Calu3 (cell line): ENCODE results near the gene LDHB. TPM values are rescaled to one million over a fixed set of nuclear protein-coding genes. Genes with fewer than 3 reads are reported as not detected.

Source experiments
- BruUV-seq: library from RNA; stranded (reverse); fragments of 400-500 nt; replicated peaks from 2 replicates; lab custom pipeline; 2021; lab: Mats Ljungman, UMichigan
- CTCF ChIA-PET: fragments of 300-600 bp; sonication (Branson Sonifier 250); formaldehyde crosslinking; loops from one replicate; lab custom pipeline; 2022; ENCODE audit warnings: antibody characterized with exemption; lab: Charles Lee
- DNase-seq: peaks from one replicate; pipeline ENCODE4 v3.0.0; 2022
- H3K27ac Mint-ChIP-seq: one replicate; pipeline ENCODE4 v1.8.0; 2022; ENCODE audit warnings: mixed read lengths; ENCODE audit not compliant: unreplicated experiment
- H3K27me3 Mint-ChIP-seq: one replicate; pipeline ENCODE4 v1.8.0; 2022; ENCODE audit warnings: mixed read lengths; ENCODE audit not compliant: unreplicated experiment
- H3K36me3 Mint-ChIP-seq: one replicate; pipeline ENCODE4 v1.8.0; 2022; ENCODE audit warnings: mild to moderate bottlenecking, moderate library complexity, mixed read lengths; ENCODE audit not compliant: insufficient read depth, unreplicated experiment
- H3K4me1 Mint-ChIP-seq: one replicate; pipeline ENCODE4 v1.8.0; 2022; ENCODE audit warnings: mild to moderate bottlenecking, low read depth, mixed read lengths; ENCODE audit not compliant: unreplicated experiment
- H3K4me3 Mint-ChIP-seq: one replicate; pipeline ENCODE4 v1.8.0; 2022; ENCODE audit warnings: mild to moderate bottlenecking, low read depth, moderate library complexity, mixed read lengths; ENCODE audit not compliant: unreplicated experiment
- H3K9me3 Mint-ChIP-seq: one replicate; pipeline ENCODE4 v1.8.0; 2022; ENCODE audit warnings: low read depth, mixed read lengths; ENCODE audit not compliant: unreplicated experiment
- CTCF ChIP-seq: fragments of 200-600 bp; IDR thresholded peaks from one replicate; pipeline ENCODE4 v1.8.0; 2022; ENCODE audit warnings: antibody characterized with exemption; ENCODE audit not compliant: unreplicated experiment
- intact Hi-C: fragments of 100-400 bp; cut with micrococcal nuclease; formaldehyde crosslinking; loops from one replicate; pipeline ENCODE4 v1.10.0; 2022; ENCODE audit not compliant: unreplicated experiment
- total RNA-seq: library from RNA; stranded (reverse); gene quantifications from 2 replicates; pipeline ENCODE4 v1.2.3, GENCODE V29; 2022

LDHB gene
- total RNA-seq, 1 experiment from 2014 or later = 826 TPM

DNA sequence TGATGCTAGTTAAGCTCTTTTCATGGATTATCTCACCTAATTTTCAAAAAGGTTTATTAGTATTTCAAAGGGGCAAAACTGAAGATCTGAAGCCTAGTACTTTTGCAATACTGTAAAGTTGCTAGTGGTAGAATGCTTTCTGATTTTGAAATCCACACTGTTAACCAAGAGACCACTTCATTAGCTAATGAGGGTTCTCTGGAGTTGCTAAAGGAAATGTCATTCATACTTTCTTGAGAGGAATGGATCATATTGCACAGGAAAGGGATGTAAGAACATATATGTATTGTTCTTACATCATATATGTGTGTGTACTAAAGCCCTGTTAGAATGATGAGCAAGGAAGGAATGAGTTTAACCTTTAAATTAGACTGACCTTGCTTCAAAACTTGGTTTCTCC lies 39.0 kb upstream of the LDHB start:
- Mint-ChIP-seq H3K9me3 (no peaks in the 10 kb centered on the region), H3K27ac (no peak overlapping the region), H3K36me3 (no peaks in the 10 kb centered on the region), H3K4me3 (no peak overlapping the region), H3K4me1 (no peaks in the 10 kb centered on the region), H3K27me3 (no peaks in the 10 kb centered on the region)
- intact Hi-C loops = loop anchor here (2.0 to 10.0 kb wide), 3 partner anchors 188 to 746 kb away; no protein-coding TSS in a partner anchor
- DNase-seq = no peak
- no TSS peak for BruUV-seq
- CTCF ChIA-PET = interaction anchor here (1.1 to 1.8 kb wide), 4 partner anchors 17 to 747 kb away, joined by 3 to 66 read pairs (median 4); no protein-coding TSS in a partner anchor
- TF ChIP-seq CTCF = no peak

DNA sequence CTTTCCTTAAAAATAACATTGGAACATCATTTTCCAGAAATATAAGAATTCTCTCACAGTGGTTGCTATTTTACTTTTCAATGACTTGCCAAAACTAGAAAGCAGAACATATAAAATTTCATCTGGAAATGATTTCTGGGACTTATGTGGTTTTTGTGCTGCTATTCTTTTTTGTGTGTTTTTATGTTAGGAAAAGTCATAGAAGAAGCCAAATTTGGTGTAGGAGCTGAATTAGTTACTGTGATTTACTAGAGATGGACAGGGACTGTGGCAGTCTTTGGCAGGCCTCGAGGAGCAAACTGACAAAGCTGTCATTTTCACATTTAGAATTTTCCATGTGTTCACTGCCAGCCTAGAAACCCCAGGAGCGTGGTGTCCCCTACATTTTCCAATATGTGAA lies 38.3 kb upstream of the LDHB start:
- no peaks in the 10 kb centered on the region for H3K36me3 Mint-ChIP-seq
- H3K9me3 Mint-ChIP-seq = no peaks in the 10 kb centered on the region
- no peak for DNase-seq
- CTCF ChIA-PET = interaction anchor here (1.1 kb wide), 2 partner anchors 16 to 294 kb away, joined by 3 read pairs; no protein-coding TSS in a partner anchor
- intact Hi-C loops = loop anchor here (2.0 to 10.0 kb wide), 3 partner anchors 189 to 746 kb away; no protein-coding TSS in a partner anchor
- H3K4me1 Mint-ChIP-seq = no peaks in the 10 kb centered on the region
- H3K27ac Mint-ChIP-seq = no peak overlapping the region
- no TSS peak for BruUV-seq
- no peak overlapping the region for H3K4me3 Mint-ChIP-seq
- H3K27me3 Mint-ChIP-seq = no peaks in the 10 kb centered on the region
- no peak for TF ChIP-seq CTCF

DNA sequence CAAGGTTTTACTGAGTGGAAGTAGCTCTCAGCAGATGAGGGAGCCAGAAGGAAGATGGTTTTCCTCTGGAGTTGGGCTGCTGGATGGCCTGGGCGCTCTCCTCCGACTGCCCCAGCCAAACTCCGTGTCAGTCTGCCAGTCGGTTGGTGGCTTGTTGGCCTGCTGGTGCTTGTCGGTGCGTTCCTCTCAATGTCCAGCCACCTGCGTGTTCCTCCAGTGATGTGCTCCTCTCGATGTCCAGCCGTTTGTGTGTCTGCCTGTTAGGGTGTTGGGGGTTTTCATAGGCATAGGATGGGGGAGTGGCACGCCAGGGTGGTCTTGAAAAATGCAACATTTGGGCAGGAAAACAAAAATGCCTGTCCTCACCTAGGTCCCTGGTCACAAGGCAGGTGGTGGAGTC lies 37.0 kb upstream of the LDHB start:
- Mint-ChIP-seq H3K9me3 (no peaks in the 10 kb centered on the region), H3K36me3 (no peaks in the 10 kb centered on the region), H3K27ac (no peak overlapping the region), H3K4me1 (no peaks in the 10 kb centered on the region), H3K4me3 (no peak overlapping the region), H3K27me3 (no peaks in the 10 kb centered on the region)
- CTCF ChIA-PET = interaction anchor here (1.0 kb wide), 1 partner anchor 14 kb away, joined by 3 read pairs; no protein-coding TSS in a partner anchor
- intact Hi-C loops = loop anchor here (5.0 to 10.0 kb wide), 2 partner anchors 190 to 748 kb away; no protein-coding TSS in a partner anchor
- BruUV-seq = no TSS peak
- DNase-seq = no peak
- TF ChIP-seq CTCF = no peak

GRCh38 chr12:21691515-21691914 lies 33.9 kb upstream of the LDHB start:
- CTCF ChIA-PET = no interaction called here
- Mint-ChIP-seq H3K4me3 (no peak overlapping the region), H3K9me3 (no peaks in the 10 kb centered on the region), H3K27me3 (no peaks in the 10 kb centered on the region), H3K27ac (no peak overlapping the region), H3K36me3 (no peaks in the 10 kb centered on the region), H3K4me1 (no peaks in the 10 kb centered on the region)
- no peak for TF ChIP-seq CTCF
- intact Hi-C loops = loop anchor here (10.0 kb wide), 1 partner anchor 193 kb away; no protein-coding TSS in a partner anchor
- BruUV-seq = no TSS peak
- no peak for DNase-seq
